ENCODE measurements around the gene ZNF789. TPM values are rescaled to one million over a fixed set of nuclear protein-coding genes. Genes with fewer than 3 reads are reported as not detected.
A peak's percentile ranks its signal among the peaks of the same experiment; 100 is the strongest.

The ZNF789 gene
- total and polyA plus RNA-seq, 9 of the 15 experiments (the other 6 are each of a cell fraction or from before 2014, with no cell fraction given) = 6.1 to 57.0 (median 24.8) TPM

DNA sequence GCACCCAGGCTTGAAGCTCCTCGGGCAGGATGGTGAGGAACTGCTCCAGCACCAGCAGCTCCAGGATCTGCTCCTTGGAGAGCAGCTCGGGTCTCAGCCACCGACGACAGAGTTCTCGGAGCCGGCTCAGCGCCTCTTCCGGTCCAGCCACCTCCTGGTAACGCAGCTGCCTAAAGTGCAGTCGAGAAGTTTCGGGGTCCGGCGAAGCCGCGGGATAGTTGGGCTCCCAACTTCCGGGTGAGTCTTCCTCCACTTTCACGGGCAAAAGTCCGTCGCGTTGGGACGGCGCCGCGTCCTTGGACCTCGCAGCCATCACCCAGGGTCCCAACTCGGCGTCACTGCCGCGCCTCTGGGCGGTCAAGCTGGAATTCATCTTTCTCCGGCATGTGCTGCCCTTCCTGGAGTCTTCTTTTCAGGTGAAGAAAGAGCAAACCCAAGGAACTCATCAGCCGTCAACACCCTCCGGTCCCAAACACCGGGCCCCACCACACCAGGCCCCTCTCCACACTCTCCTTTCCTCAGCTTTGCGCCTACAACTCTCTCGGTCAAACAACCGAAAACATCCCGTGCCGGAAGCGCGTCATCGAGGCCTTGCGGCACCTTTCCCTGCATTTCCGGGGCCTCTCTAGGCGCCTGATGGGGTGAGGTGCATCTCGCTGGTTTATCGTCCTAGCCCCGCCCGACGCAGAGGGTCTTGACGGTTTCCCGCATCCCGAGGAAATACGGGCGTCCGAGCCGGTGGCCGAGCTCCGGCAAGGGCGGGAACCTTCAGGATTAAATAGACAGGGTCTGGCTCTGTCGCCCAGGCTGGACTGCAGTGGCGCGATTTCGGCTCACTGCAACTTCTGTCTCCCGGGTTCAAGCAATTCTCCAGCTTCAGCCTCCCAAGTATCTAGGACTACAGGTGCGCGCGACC lies 27.3 kb downstream of the ZNF789 start, which contains the start of gene ZNF394 (continued):
- TF ChIP-seq ZC3H11A (IDR thresholded peaks at IDR 0.05; ENCODE audit: low read depth, low read length) = no peak
- TF ChIP-seq ELF1 (tag; IDR thresholded peaks at IDR 0.05) = peak; percentile 89
- no peak for TF ChIP-seq CHD2 (IDR thresholded peaks at IDR 0.05; ENCODE audit: low read depth, low read length)
- TF ChIP-seq NCOA1 (IDR thresholded peaks at IDR 0.05; ENCODE audit: low read depth) = peak; percentile 84
- TF ChIP-seq ETS2 (tag; IDR thresholded peaks at IDR 0.05; ENCODE audit: borderline replicate concordance, poor library complexity, severe bottlenecking) = no peak
- peak; percentile 37 for TF ChIP-seq HNRNPLL (IDR thresholded peaks at IDR 0.05; ENCODE audit: low read depth, low read length, poor library complexity, severe bottlenecking)
- TF ChIP-seq EP300 (IDR thresholded peaks at IDR 0.05; ENCODE audit: low read length) = peak; percentile 50
- no peak for TF ChIP-seq NEUROD1 (IDR thresholded peaks at IDR 0.05; ENCODE audit: borderline replicate concordance, low read depth, low read length, partially characterized antibody)
- peak; percentile 87 for TF ChIP-seq MBD2 (IDR thresholded peaks at IDR 0.05; ENCODE audit: borderline replicate concordance, low read depth)
- TF ChIP-seq, protein P1, sequence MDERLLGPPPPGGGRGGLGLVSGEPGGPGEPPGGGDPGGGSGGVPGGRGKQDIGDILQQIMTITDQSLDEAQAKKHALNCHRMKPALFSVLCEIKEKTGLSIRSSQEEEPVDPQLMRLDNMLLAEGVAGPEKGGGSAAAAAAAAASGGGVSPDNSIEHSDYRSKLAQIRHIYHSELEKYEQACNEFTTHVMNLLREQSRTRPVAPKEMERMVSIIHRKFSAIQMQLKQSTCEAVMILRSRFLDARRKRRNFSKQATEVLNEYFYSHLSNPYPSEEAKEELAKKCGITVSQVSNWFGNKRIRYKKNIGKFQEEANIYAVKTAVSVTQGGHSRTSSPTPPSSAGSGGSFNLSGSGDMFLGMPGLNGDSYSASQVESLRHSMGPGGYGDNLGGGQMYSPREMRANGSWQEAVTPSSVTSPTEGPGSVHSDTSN (CRISPR knock-in tag; IDR thresholded peaks at IDR 0.05; ENCODE audit: low read depth) = no peak
- TF ChIP-seq, protein P1 (tag; conservative IDR thresholded peaks at IDR 0.05; ENCODE audit: low read depth) = no peak
- TF ChIP-seq ZNF232 (CRISPR knock-in tag; IDR thresholded peaks at IDR 0.05) = 0 out of 2 replicates have a peak, but pooled peaks have one; percentile 2
- TF ChIP-seq, protein P2, sequence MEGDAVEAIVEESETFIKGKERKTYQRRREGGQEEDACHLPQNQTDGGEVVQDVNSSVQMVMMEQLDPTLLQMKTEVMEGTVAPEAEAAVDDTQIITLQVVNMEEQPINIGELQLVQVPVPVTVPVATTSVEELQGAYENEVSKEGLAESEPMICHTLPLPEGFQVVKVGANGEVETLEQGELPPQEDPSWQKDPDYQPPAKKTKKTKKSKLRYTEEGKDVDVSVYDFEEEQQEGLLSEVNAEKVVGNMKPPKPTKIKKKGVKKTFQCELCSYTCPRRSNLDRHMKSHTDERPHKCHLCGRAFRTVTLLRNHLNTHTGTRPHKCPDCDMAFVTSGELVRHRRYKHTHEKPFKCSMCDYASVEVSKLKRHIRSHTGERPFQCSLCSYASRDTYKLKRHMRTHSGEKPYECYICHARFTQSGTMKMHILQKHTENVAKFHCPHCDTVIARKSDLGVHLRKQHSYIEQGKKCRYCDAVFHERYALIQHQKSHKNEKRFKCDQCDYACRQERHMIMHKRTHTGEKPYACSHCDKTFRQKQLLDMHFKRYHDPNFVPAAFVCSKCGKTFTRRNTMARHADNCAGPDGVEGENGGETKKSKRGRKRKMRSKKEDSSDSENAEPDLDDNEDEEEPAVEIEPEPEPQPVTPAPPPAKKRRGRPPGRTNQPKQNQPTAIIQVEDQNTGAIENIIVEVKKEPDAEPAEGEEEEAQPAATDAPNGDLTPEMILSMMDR (IDR thresholded peaks at IDR 0.05 in 2 of 3, conservative IDR thresholded peaks at IDR 0.05 in 1 of 3; ENCODE audit: insufficient read depth in 2 of 3, low read depth in 1 of 3, low read length in 3 of 3) = 0 out of 6 replicates have a peak, but pooled peaks of 1 of the 3 experiments have one; percentile 8
- TF ChIP-seq ZC3H4 (CRISPR knock-in tag; IDR thresholded peaks at IDR 0.05; ENCODE audit: borderline replicate concordance) = peak; percentile 41; the same call in 1 of the 2 replicates
- TF ChIP-seq, protein P3, sequence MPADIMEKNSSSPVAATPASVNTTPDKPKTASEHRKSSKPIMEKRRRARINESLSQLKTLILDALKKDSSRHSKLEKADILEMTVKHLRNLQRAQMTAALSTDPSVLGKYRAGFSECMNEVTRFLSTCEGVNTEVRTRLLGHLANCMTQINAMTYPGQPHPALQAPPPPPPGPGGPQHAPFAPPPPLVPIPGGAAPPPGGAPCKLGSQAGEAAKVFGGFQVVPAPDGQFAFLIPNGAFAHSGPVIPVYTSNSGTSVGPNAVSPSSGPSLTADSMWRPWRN (IDR thresholded peaks at IDR 0.05; ENCODE audit: low read depth) = peak; percentile 45; the same call in 1 of the 2 replicates
- TF ChIP-seq GABPB1 (CRISPR knock-in tag; IDR thresholded peaks at IDR 0.05) = peak; percentile 97
- no peak for TF ChIP-seq ZNF830 (CRISPR knock-in tag; IDR thresholded peaks at IDR 0.05)
- peak; percentile 94 for TF ChIP-seq SNIP1 (IDR thresholded peaks at IDR 0.05; ENCODE audit: low read depth)
- TF ChIP-seq HMGN3 (IDR thresholded peaks at IDR 0.05; ENCODE audit: borderline replicate concordance, extremely low read depth, insufficient read length, low read depth, low read length) = no peak
- TF ChIP-seq, protein P4, sequence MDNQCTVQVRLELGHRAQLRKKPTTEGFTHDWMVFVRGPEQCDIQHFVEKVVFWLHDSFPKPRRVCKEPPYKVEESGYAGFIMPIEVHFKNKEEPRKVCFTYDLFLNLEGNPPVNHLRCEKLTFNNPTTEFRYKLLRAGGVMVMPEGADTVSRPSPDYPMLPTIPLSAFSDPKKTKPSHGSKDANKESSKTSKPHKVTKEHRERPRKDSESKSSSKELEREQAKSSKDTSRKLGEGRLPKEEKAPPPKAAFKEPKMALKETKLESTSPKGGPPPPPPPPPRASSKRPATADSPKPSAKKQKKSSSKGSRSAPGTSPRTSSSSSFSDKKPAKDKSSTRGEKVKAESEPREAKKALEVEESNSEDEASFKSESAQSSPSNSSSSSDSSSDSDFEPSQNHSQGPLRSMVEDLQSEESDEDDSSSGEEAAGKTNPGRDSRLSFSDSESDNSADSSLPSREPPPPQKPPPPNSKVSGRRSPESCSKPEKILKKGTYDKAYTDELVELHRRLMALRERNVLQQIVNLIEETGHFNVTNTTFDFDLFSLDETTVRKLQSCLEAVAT (IDR thresholded peaks at IDR 0.05) = peak; percentile 39 to 65; a peak in 2 of 4 replicates

Measured in K562 (cell line).